ENCODE measurements around the gene MUC4.

GRCh38 chr3:195801251-195802183 is 10.2 kb downstream of the MUC4 start:
- TF ChIP-seq, protein P1, sequence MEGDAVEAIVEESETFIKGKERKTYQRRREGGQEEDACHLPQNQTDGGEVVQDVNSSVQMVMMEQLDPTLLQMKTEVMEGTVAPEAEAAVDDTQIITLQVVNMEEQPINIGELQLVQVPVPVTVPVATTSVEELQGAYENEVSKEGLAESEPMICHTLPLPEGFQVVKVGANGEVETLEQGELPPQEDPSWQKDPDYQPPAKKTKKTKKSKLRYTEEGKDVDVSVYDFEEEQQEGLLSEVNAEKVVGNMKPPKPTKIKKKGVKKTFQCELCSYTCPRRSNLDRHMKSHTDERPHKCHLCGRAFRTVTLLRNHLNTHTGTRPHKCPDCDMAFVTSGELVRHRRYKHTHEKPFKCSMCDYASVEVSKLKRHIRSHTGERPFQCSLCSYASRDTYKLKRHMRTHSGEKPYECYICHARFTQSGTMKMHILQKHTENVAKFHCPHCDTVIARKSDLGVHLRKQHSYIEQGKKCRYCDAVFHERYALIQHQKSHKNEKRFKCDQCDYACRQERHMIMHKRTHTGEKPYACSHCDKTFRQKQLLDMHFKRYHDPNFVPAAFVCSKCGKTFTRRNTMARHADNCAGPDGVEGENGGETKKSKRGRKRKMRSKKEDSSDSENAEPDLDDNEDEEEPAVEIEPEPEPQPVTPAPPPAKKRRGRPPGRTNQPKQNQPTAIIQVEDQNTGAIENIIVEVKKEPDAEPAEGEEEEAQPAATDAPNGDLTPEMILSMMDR (IDR thresholded peaks at IDR 0.05), result no peak
- TF ChIP-seq POLR2AphosphoS5 (IDR thresholded peaks at IDR 0.05) (no peak), POLR2A (IDR thresholded peaks at IDR 0.05) (no peak), EP300 (IDR thresholded peaks at IDR 0.05) (no peak)

All from gastroesophageal sphincter (tissue), 3 donors.